Neural progenitor cell (in vitro differentiated cells): Measurements from ENCODE around the gene GSK3A.

Source experiments
- CTCF ChIP-seq: fragments of 200-600 bp; sonication (generic); IDR thresholded peaks from 2 replicates; pipeline ENCODE4 v1.5.1; 2017; ENCODE audit warnings: antibody characterized with exemption, mild to moderate bottlenecking
- EZH2phosphoT487 ChIP-seq: fragments of 200-600 bp; sonication (generic); IDR thresholded peaks from 2 replicates; pipeline ENCODE4 v1.6.1; 2017; ENCODE audit warnings: antibody characterized with exemption

- TF ChIP-seq CTCF (no peak), EZH2phosphoT487 (no peak)
These were observed 17.3 kb downstream of the GSK3A start for GRCh38 chr19:42224940-42225717.
